Nephron (organoid): ENCODE measurements around the gene MFSD6.
A peak's percentile ranks its signal among the peaks of the same experiment; 100 is the strongest.
"Not testable (repeated sequence)": the region's sequence is repeated elsewhere in the genome, so short reads cannot be mapped to it uniquely, and the experiment has no call there.

ENCODE experiments used
- H3K27ac Mint-ChIP-seq, 3 experiments: 2 replicates each; pipeline ENCODE4 v1.8.0; 2020; ENCODE audit warnings: mixed read lengths in 3 of 3, mild to moderate bottlenecking in 2 of 3, moderate library complexity in 1 of 3
- H3K27me3 Mint-ChIP-seq: 2 replicates; pipeline ENCODE4 v1.8.0; 2021; ENCODE audit warnings: low read depth, mild to moderate bottlenecking, moderate library complexity, mixed read lengths
- H3K36me3 Mint-ChIP-seq: 2 replicates; pipeline ENCODE4 v1.8.0; 2020; ENCODE audit warnings: low read depth, mixed read lengths
- H3K4me1 Mint-ChIP-seq: 2 replicates; pipeline ENCODE4 v1.8.0; 2020; ENCODE audit warnings: mixed read lengths
- H3K4me3 Mint-ChIP-seq, 3 experiments: 2 replicates each; pipeline ENCODE4 v1.8.0; 2020; ENCODE audit warnings: mild to moderate bottlenecking in 3 of 3, mixed read lengths in 3 of 3, moderate library complexity in 2 of 3
- H3K9me3 Mint-ChIP-seq: 2 replicates; pipeline ENCODE4 v1.8.0; 2020; ENCODE audit warnings: mixed read lengths
- TF ChIP-seq, protein P1 (sequence below), 3 experiments: fragments of 200-600 bp; sonication (generic); IDR thresholded peaks; one replicate each; pipeline ENCODE4 v1.5.0; 2021; ENCODE audit warnings: antibody characterized with exemption in 3 of 3; ENCODE audit not compliant: unreplicated experiment in 3 of 3

Gene MFSD6

DNA sequence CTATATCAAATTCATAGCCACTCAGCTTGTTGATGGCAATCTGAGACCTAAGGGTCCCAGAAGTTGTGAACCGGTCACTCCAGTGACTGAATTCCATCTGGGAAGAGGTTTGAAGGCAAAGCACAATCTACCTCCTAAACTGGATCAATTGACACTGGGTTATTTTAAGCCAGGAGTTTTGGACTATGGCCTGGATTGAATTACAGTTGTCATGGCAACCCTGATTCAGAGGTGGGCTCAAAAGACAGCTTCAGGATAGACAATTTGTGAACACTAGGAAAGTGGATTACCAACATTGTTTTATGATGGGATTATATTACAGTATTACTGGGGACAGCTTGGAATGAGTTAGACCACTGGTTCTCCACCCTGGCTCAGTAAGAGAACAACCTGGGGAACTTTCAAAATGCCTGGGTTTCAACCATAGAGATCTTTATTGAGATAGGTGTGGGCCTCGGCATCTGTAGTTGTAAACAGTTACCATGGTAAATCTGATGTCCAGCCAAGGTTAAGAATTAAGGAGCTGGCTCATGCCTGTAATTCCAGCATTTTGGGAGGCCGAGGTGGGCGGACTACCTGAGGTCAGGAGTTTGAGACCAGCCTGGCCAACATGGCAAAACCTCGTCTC, 58.8 kb downstream of the MFSD6 start:
- TF ChIP-seq, protein P1, sequence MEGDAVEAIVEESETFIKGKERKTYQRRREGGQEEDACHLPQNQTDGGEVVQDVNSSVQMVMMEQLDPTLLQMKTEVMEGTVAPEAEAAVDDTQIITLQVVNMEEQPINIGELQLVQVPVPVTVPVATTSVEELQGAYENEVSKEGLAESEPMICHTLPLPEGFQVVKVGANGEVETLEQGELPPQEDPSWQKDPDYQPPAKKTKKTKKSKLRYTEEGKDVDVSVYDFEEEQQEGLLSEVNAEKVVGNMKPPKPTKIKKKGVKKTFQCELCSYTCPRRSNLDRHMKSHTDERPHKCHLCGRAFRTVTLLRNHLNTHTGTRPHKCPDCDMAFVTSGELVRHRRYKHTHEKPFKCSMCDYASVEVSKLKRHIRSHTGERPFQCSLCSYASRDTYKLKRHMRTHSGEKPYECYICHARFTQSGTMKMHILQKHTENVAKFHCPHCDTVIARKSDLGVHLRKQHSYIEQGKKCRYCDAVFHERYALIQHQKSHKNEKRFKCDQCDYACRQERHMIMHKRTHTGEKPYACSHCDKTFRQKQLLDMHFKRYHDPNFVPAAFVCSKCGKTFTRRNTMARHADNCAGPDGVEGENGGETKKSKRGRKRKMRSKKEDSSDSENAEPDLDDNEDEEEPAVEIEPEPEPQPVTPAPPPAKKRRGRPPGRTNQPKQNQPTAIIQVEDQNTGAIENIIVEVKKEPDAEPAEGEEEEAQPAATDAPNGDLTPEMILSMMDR (IDR thresholded peaks at IDR 0.05; ENCODE audit: unreplicated experiment in 3 of 3): no peak
- H3K9me3 Mint-ChIP-seq: peaks cover 4% of the 10 kb centered on the region
- H3K27me3 Mint-ChIP-seq: no peaks in the 10 kb centered on the region
- peak overlapping the region; percentile 92 to 99 (median 93) for H3K27ac Mint-ChIP-seq
- peaks cover 42% of the 10 kb centered on the region for H3K4me1 Mint-ChIP-seq
- H3K4me3 Mint-ChIP-seq: no peak overlapping the region
- peaks cover 4% of the 10 kb centered on the region for H3K36me3 Mint-ChIP-seq

DNA sequence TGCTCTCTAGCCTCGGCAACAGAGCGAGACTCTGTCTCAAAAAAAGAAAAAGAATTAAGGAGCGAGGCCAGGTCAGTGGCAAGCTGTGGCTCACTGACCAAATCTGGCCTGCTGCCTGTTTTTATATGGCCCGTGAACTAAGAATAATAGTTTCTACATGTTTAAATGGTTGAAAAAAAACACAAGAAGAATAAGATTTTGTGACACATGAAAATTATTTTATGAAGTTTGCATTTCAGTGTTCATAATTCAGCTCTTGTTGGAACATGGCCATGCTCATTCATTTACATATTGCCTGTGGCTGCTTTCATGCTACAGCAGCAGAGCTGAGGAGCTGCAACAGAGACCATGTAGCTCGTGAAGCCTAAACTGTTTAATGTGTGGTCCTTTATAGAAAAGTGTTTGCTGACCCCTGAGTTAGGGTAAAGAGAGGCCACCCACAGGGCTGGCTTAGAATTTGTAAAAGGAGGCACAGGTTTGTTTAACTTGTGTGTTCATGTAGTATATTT, 59.5 kb downstream of the MFSD6 start:
- no peaks in the 10 kb centered on the region for H3K27me3 Mint-ChIP-seq

GRCh38 chr2:190468354-190468753, 60.2 kb downstream of the MFSD6 start:
- Mint-ChIP-seq H3K4me1 (peaks cover 42% of the 10 kb centered on the region), H3K4me3 (peak overlapping the region in 2 of 3 experiments; percentile 6 to 7), H3K27ac (peak overlapping the region; percentile 92 to 99 (median 93)), H3K36me3 (peaks cover 12% of the 10 kb centered on the region), H3K9me3 (peaks cover 13% of the 10 kb centered on the region)
- H3K27me3 Mint-ChIP-seq: not testable (repeated sequence)

More for the DNA sequence above, 59.5 kb downstream of the MFSD6 start:
- Mint-ChIP-seq H3K9me3 (peaks cover 10% of the 10 kb centered on the region), H3K27ac (peak overlapping the region; percentile 92 to 99 (median 93)), H3K4me3 (peak overlapping the region in 2 of 3 experiments; percentile 6 to 7), H3K4me1 (peaks cover 42% of the 10 kb centered on the region), H3K36me3 (peaks cover 9% of the 10 kb centered on the region)
- TF ChIP-seq, protein P1 (IDR thresholded peaks at IDR 0.05; ENCODE audit: unreplicated experiment in 3 of 3): no peak

DNA sequence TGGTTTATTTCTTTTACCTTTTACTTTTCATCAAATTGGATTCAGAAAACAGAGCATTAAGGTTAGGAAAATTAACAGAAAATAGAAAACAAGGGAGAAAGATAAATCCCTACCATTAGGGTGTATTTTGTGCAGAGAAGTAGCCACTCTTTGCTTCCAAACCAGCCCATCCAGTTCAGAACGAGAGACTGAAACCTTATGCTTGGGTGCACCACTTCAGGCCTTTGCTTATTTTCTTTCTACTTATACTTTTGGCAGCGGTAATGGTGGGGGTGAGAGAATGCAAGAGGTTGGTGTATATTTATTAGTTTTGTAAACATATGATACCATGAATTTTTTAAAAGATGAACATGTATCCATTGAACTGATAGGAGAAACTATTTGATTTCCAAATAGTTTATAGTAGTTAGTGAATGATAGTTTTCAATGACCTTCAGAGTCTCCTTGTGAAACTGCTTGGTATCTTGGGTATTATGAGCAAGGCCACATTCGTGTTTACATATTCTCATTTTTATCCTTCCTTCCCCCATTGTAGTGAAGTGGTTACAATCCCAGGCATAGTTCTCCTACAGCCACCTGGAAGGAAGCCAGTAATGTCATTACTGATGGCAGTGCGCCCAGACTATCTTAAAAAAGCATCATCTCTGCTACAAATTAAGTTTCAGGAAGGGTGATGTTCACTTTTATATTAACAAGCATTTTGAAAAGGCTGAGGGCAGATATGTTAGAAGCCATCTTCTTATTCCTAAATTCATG, 60.8 kb downstream of the MFSD6 start:
- H3K4me1 Mint-ChIP-seq: peaks cover 42% of the 10 kb centered on the region
- TF ChIP-seq, protein P1 (IDR thresholded peaks at IDR 0.05; ENCODE audit: unreplicated experiment in 3 of 3): no peak
- peaks cover 17% of the 10 kb centered on the region for H3K36me3 Mint-ChIP-seq
- H3K4me3 Mint-ChIP-seq: peak overlapping the region in 2 of 3 experiments; percentile 12 to 15
- peaks cover 19% of the 10 kb centered on the region for H3K9me3 Mint-ChIP-seq
- H3K27me3 Mint-ChIP-seq: no peaks in the 10 kb centered on the region
- peak overlapping the region; percentile 92 to 99 (median 93) for H3K27ac Mint-ChIP-seq

GRCh38 chr2:190469771-190470170, 61.6 kb downstream of the MFSD6 start:
- H3K36me3 Mint-ChIP-seq: peaks cover 17% of the 10 kb centered on the region
- H3K9me3 Mint-ChIP-seq: peaks cover 19% of the 10 kb centered on the region
- TF ChIP-seq, protein P1 (IDR thresholded peaks at IDR 0.05; ENCODE audit: unreplicated experiment in 3 of 3): no peak
- peaks cover 42% of the 10 kb centered on the region for H3K4me1 Mint-ChIP-seq
- H3K27me3 Mint-ChIP-seq: no peaks in the 10 kb centered on the region
- peak overlapping the region; percentile 92 to 99 (median 93) for H3K27ac Mint-ChIP-seq
- H3K4me3 Mint-ChIP-seq: no peak overlapping the region

DNA sequence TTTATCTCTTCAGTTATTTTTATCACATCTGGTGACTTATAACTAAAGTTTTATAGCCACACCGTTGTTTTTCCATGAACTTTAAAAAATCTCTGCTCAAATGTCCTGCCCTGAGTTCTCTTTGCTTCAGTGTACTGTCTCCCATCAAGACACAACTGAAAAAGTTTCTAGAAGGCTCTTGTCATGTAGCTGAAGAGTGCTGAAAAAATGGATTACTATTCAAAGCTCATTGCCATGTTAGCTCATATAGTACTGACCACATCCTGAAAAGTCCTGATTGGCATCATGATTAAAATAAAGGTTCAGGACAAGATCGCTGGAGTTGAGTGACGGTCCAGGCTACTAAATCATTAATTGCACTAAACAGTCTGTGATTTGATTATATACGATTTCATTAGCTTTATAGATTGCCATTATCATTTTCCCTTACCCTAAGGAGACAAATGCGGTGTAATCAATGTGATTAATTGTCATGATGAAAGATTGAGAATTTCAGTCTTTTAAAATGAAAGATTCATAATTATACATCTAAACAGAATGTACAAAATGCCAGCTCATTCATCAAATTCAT, 62.2 kb downstream of the MFSD6 start:
- TF ChIP-seq, protein P1 (IDR thresholded peaks at IDR 0.05; ENCODE audit: unreplicated experiment in 3 of 3): no peak
- Mint-ChIP-seq H3K27me3 (no peaks in the 10 kb centered on the region), H3K27ac (peak overlapping the region; percentile 92 to 99 (median 92)), H3K4me1 (peaks cover 42% of the 10 kb centered on the region), H3K36me3 (peaks cover 17% of the 10 kb centered on the region), H3K4me3 (peak overlapping the region in 1 of 3 experiments; percentile 32), H3K9me3 (peaks cover 19% of the 10 kb centered on the region)
